SH-SY5Y (cell line): ENCODE data around the gene SLC23A2.

Experiments
- GATA2 ChIP-seq: IDR thresholded peaks from 2 replicates; pipeline ENCODE4 v1.6.1; 2011; ENCODE audit warnings: mild to moderate bottlenecking, low read depth, low read length
- GATA3 ChIP-seq: IDR thresholded peaks from 2 replicates; pipeline ENCODE4 v1.6.1; 2011; ENCODE audit warnings: low read depth, mild to moderate bottlenecking, low read length, moderate library complexity

The SLC23A2 gene

GRCh38 chr20:4853004-4853403 is 148.3 kb downstream of the SLC23A2 start:
- no peak for TF ChIP-seq GATA2
- TF ChIP-seq GATA3 = no peak

GRCh38 chr20:4850960-4851359 is 150.3 kb downstream of the SLC23A2 start:
- no peak for TF ChIP-seq GATA3
- no peak for TF ChIP-seq GATA2

- TF ChIP-seq GATA3 = no peak
- TF ChIP-seq GATA2 = no peak
Observed at GRCh38 chr20:4848041-4848440, 153.3 kb downstream of the SLC23A2 start.

- no peak for TF ChIP-seq GATA2
- no peak for TF ChIP-seq GATA3
Observed at GRCh38 chr20:4846821-4847220, 154.5 kb downstream of the SLC23A2 start.

GRCh38 chr20:4844751-4845465 is 156.4 kb downstream of the SLC23A2 start:
- no peak for TF ChIP-seq GATA3
- no peak for TF ChIP-seq GATA2

GRCh38 chr20:4844325-4844724 is 157.0 kb downstream of the SLC23A2 start:
- TF ChIP-seq GATA2 = no peak
- no peak for TF ChIP-seq GATA3

GRCh38 chr20:4840801-4841200 is 160.5 kb downstream of the SLC23A2 start:
- no peak for TF ChIP-seq GATA2
- TF ChIP-seq GATA3 = no peak

- TF ChIP-seq GATA3 (no peak), GATA2 (no peak)
Observed at GRCh38 chr20:4838526-4838925, 162.8 kb downstream of the SLC23A2 start.

GRCh38 chr20:4837760-4838159 is 163.6 kb downstream of the SLC23A2 start:
- TF ChIP-seq GATA2 (no peak), GATA3 (no peak)

- no peak for TF ChIP-seq GATA3
- TF ChIP-seq GATA2 = no peak
Observed at GRCh38 chr20:4836935-4837334, 164.4 kb downstream of the SLC23A2 start.

GRCh38 chr20:4836473-4836872 is 164.8 kb downstream of the SLC23A2 start:
- TF ChIP-seq GATA3 (no peak), GATA2 (no peak)

- no peak for TF ChIP-seq GATA2
- TF ChIP-seq GATA3 = no peak
Observed at GRCh38 chr20:4835244-4836177, 165.8 kb downstream of the SLC23A2 start.

GRCh38 chr20:4833074-4833728 is 168.1 kb downstream of the SLC23A2 start:
- TF ChIP-seq GATA2 (no peak), GATA3 (no peak)

GRCh38 chr20:4832469-4832868 is 168.8 kb downstream of the SLC23A2 start:
- TF ChIP-seq GATA2 (no peak), GATA3 (no peak)
